HEK293 (cell line): ENCODE measurements around the gene ANO1.

ENCODE experiments used
- CTCF ChIA-PET: fragments of 350-600 bp; formaldehyde crosslinking; extraction: SDS; loops from one replicate; lab custom pipeline; 2021; ENCODE audit warnings: antibody characterized with exemption; lab: Yijun Ruan, JAX
- POLR2A ChIA-PET: fragments of 300-600 bp; formaldehyde crosslinking; extraction: SDS; loops from one replicate; lab custom pipeline; 2020; ENCODE audit warnings: antibody characterized with exemption, inconsistent platforms; lab: Yijun Ruan, JAX
- H3K27ac ChIP-seq: fragments of 200-500 bp; sonication (Bioruptor generic); 2 replicates; pipeline ENCODE4 v1.5.1; 2014; ENCODE audit warnings: low read depth, low read length, control low read depth, inconsistent platforms; ENCODE audit errors: extremely low read depth
- H3K36me3 ChIP-seq, 2 experiments: fragments of 200-500 bp in 1 of 2; sonication (Bioruptor generic) in 1 of 2; 1 replicate in 1 of 2; 2 replicates in 1 of 2; pipeline ENCODE4 v1.5.1; 2014 to 2017; ENCODE audit warnings: inconsistent platforms in 2 of 2, low read length in 2 of 2; ENCODE audit not compliant: control insufficient read depth in 2 of 2, insufficient read depth in 1 of 2
- H3K4me1 ChIP-seq: fragments of 200-500 bp; sonication (Bioruptor generic); 2 replicates; pipeline ENCODE4 v1.5.1; 2014; ENCODE audit warnings: mild to moderate bottlenecking, low read length, inconsistent platforms; ENCODE audit not compliant: control insufficient read depth, insufficient read depth
- H3K4me3 ChIP-seq: 2 replicates; pipeline ENCODE4 v1.5.1; 2011; ENCODE audit warnings: low read depth, mild to moderate bottlenecking, control low read depth, low read length, moderate library complexity
- H3K9me3 ChIP-seq: fragments of 200-500 bp; sonication (Bioruptor generic); 2 replicates; pipeline ENCODE4 v1.5.1; 2014; ENCODE audit warnings: low read depth, low read length, inconsistent platforms; ENCODE audit not compliant: control insufficient read depth, insufficient read depth
- ATF2 ChIP-seq: fragments of 450-650 bp; formaldehyde crosslinking; IDR thresholded peaks from 2 replicates; pipeline ENCODE4 v1.5.1; 2016; ENCODE audit warnings: missing biosample characterization, missing genetic modification characterization, low read depth
- INSM2 ChIP-seq: fragments of 450-650 bp; formaldehyde crosslinking; IDR thresholded peaks from 2 replicates; pipeline ENCODE4 v1.5.1; 2016; ENCODE audit warnings: missing biosample characterization, missing genetic modification characterization
- MYNN ChIP-seq: fragments of 450-650 bp; formaldehyde crosslinking; IDR thresholded peaks from 2 replicates; pipeline ENCODE4 v1.5.1; 2016; ENCODE audit warnings: missing biosample characterization, missing genetic modification characterization, borderline replicate concordance
- SALL2 ChIP-seq: fragments of 450-650 bp; formaldehyde crosslinking; IDR thresholded peaks from 2 replicates; pipeline ENCODE4 v1.5.0; 2017; ENCODE audit warnings: missing biosample characterization, mild to moderate bottlenecking, missing genetic modification characterization, borderline replicate concordance
- SP7 ChIP-seq: fragments of 450-650 bp; formaldehyde crosslinking; IDR thresholded peaks from 2 replicates; pipeline ENCODE4 v1.5.1; 2016; ENCODE audit warnings: missing biosample characterization, missing genetic modification characterization
- YY2 ChIP-seq: fragments of 450-650 bp; formaldehyde crosslinking; IDR thresholded peaks from 2 replicates; pipeline ENCODE4 v1.5.1; 2016; ENCODE audit warnings: missing biosample characterization, missing genetic modification characterization
- ZIC2 ChIP-seq: fragments of 450-650 bp; formaldehyde crosslinking; IDR thresholded peaks from 2 replicates; pipeline ENCODE4 v1.5.1; 2016; ENCODE audit warnings: missing biosample characterization, missing genetic modification characterization
- ZNF133 ChIP-seq: fragments of 450-650 bp; formaldehyde crosslinking; IDR thresholded peaks from 2 replicates; pipeline ENCODE4 v1.5.1; 2016; ENCODE audit warnings: missing biosample characterization, missing genetic modification characterization
- ZNF148 ChIP-seq: fragments of 450-650 bp; formaldehyde crosslinking; IDR thresholded peaks from 2 replicates; pipeline ENCODE4 v1.5.0; 2017; ENCODE audit warnings: missing biosample characterization, missing genetic modification characterization, borderline replicate concordance
- ZNF211 ChIP-seq: fragments of 450-650 bp; formaldehyde crosslinking; IDR thresholded peaks from 2 replicates; pipeline ENCODE4 v1.5.1; 2016; ENCODE audit warnings: low read depth, missing biosample characterization, missing genetic modification characterization
- ZNF248 ChIP-seq: fragments of 450-650 bp; formaldehyde crosslinking; IDR thresholded peaks from 2 replicates; pipeline ENCODE4 v1.5.1; 2017; ENCODE audit warnings: missing biosample characterization, missing genetic modification characterization
- ZNF311 ChIP-seq: fragments of 450-650 bp; formaldehyde crosslinking; IDR thresholded peaks from 2 replicates; pipeline ENCODE4 v1.5.1; 2017; ENCODE audit warnings: missing biosample characterization, missing genetic modification characterization, borderline replicate concordance
- ZNF394 ChIP-seq: fragments of 450-650 bp; formaldehyde crosslinking; IDR thresholded peaks from 2 replicates; pipeline ENCODE4 v1.5.1; 2016; ENCODE audit warnings: missing biosample characterization, missing genetic modification characterization, mild to moderate bottlenecking, moderate library complexity, borderline replicate concordance
- ZNF561 ChIP-seq: fragments of 450-650 bp; IDR thresholded peaks from 2 replicates; pipeline ENCODE4 v1.5.1; 2018; ENCODE audit warnings: missing biosample characterization, missing genetic modification characterization, borderline replicate concordance
- ZNF624 ChIP-seq: fragments of 450-650 bp; formaldehyde crosslinking; IDR thresholded peaks from 2 replicates; pipeline ENCODE4 v1.5.1; 2017; ENCODE audit warnings: missing biosample characterization, missing genetic modification characterization
- ZNF704 ChIP-seq: fragments of 450-650 bp; formaldehyde crosslinking; IDR thresholded peaks from 2 replicates; pipeline ENCODE4 v1.5.1; 2016; ENCODE audit warnings: missing biosample characterization, missing genetic modification characterization
- ZSCAN30 ChIP-seq: fragments of 450-650 bp; IDR thresholded peaks from 2 replicates; pipeline ENCODE4 v1.5.1; 2018; ENCODE audit warnings: missing biosample characterization, mild to moderate bottlenecking, missing genetic modification characterization, moderate library complexity
- ZSCAN5A ChIP-seq: fragments of 450-650 bp; formaldehyde crosslinking; IDR thresholded peaks from 2 replicates; pipeline ENCODE4 v1.5.1; 2016; ENCODE audit warnings: missing biosample characterization, missing genetic modification characterization
- TF ChIP-seq, protein P1 (sequence below): fragments of 450-650 bp; formaldehyde crosslinking; IDR thresholded peaks from 2 replicates; pipeline ENCODE4 v1.5.1; 2016; ENCODE audit warnings: missing biosample characterization, missing genetic modification characterization
- TF ChIP-seq, protein P2 (sequence below): fragments of 450-650 bp; formaldehyde crosslinking; IDR thresholded peaks from 2 replicates; pipeline ENCODE4 v1.5.1; 2016; ENCODE audit warnings: missing biosample characterization, missing genetic modification characterization

ANO1 gene

GRCh38 chr11:70067591-70068341 is 10.4 kb upstream of the ANO1 start (continued):
- TF ChIP-seq SP7 (no peak), ZIC2 (tag by site-specific recombination) (no peak), ZNF248 (no peak), ZNF704 (tag by site-specific recombination) (no peak), ZNF133 (no peak), ZNF624 (tag by site-specific recombination) (no peak), ZSCAN5A (tag by site-specific recombination) (no peak), SALL2 (tag by site-specific recombination) (no peak), INSM2 (tag by site-specific recombination) (no peak)

GRCh38 chr11:70068345-70068744 is 9.8 kb upstream of the ANO1 start:
- CTCF ChIA-PET = interaction anchor here (0.7 to 1.6 kb wide), 3 partner anchors 105 to 150 kb away, joined by 3 to 4 read pairs (median 3); no protein-coding TSS in a partner anchor
- TF ChIP-seq, protein P1, sequence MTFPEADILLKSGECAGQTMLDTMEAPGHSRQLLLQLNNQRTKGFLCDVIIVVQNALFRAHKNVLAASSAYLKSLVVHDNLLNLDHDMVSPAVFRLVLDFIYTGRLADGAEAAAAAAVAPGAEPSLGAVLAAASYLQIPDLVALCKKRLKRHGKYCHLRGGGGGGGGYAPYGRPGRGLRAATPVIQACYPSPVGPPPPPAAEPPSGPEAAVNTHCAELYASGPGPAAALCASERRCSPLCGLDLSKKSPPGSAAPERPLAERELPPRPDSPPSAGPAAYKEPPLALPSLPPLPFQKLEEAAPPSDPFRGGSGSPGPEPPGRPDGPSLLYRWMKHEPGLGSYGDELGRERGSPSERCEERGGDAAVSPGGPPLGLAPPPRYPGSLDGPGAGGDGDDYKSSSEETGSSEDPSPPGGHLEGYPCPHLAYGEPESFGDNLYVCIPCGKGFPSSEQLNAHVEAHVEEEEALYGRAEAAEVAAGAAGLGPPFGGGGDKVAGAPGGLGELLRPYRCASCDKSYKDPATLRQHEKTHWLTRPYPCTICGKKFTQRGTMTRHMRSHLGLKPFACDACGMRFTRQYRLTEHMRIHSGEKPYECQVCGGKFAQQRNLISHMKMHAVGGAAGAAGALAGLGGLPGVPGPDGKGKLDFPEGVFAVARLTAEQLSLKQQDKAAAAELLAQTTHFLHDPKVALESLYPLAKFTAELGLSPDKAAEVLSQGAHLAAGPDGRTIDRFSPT (tag by site-specific recombination) = no peak
- TF ChIP-seq ZSCAN30 (tag by site-specific recombination) = no peak
- TF ChIP-seq ZNF311 (tag by site-specific recombination) = no peak
- TF ChIP-seq YY2 (tag by site-specific recombination) = no peak
- no peak for TF ChIP-seq MYNN (tag by site-specific recombination)
- no peak for TF ChIP-seq ZNF148 (tag by site-specific recombination)
- TF ChIP-seq, protein P2, sequence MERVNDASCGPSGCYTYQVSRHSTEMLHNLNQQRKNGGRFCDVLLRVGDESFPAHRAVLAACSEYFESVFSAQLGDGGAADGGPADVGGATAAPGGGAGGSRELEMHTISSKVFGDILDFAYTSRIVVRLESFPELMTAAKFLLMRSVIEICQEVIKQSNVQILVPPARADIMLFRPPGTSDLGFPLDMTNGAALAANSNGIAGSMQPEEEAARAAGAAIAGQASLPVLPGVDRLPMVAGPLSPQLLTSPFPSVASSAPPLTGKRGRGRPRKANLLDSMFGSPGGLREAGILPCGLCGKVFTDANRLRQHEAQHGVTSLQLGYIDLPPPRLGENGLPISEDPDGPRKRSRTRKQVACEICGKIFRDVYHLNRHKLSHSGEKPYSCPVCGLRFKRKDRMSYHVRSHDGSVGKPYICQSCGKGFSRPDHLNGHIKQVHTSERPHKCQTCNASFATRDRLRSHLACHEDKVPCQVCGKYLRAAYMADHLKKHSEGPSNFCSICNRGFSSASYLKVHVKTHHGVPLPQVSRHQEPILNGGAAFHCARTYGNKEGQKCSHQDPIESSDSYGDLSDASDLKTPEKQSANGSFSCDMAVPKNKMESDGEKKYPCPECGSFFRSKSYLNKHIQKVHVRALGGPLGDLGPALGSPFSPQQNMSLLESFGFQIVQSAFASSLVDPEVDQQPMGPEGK (tag by site-specific recombination) = no peak
- no peak for TF ChIP-seq ZNF394 (tag by site-specific recombination)
- no peak for TF ChIP-seq ZNF561 (tag by site-specific recombination)
- no peak for TF ChIP-seq ZNF211 (tag by site-specific recombination)
- no peak for TF ChIP-seq ATF2
- no peak for TF ChIP-seq ZSCAN5A (tag by site-specific recombination)
- POLR2A ChIA-PET = no interaction called here
- Histone ChIP-seq H3K4me3 (no peak overlapping the region), H3K9me3 (no peaks in the 10 kb centered on the region), H3K36me3 (no peaks in the 10 kb centered on the region), H3K4me1 (no peaks in the 10 kb centered on the region), H3K27ac (no peak overlapping the region)
